Ectodermal cell (in vitro differentiated cells): ENCODE data around the gene BLM.

Source experiments
- H3K27ac ChIP-seq: 2 replicates; pipeline ENCODE4 v1.7.0; 2013; ENCODE audit warnings: mild to moderate bottlenecking, low read depth, low read length; ENCODE audit not compliant: insufficient read depth, poor library complexity, severe bottlenecking
- H3K27me3 ChIP-seq: 2 replicates; pipeline ENCODE4 v1.7.0; 2013; ENCODE audit warnings: mild to moderate bottlenecking, low read length; ENCODE audit not compliant: insufficient read depth, control insufficient read depth, poor library complexity, severe bottlenecking
- H3K36me3 ChIP-seq: one replicate; pipeline ENCODE4 v1.7.0; 2013; ENCODE audit warnings: low read length; ENCODE audit not compliant: control insufficient read depth, insufficient read depth
- H3K4me1 ChIP-seq: one replicate; pipeline ENCODE4 v1.7.0; 2013; ENCODE audit warnings: low read length; ENCODE audit not compliant: control insufficient read depth, insufficient read depth
- H3K4me3 ChIP-seq: 2 replicates; pipeline ENCODE4 v1.7.0; 2013; ENCODE audit warnings: low read depth, low read length, control low read depth; ENCODE audit not compliant: insufficient read depth
- H3K9me3 ChIP-seq: 2 replicates; pipeline ENCODE4 v1.7.0; 2013; ENCODE audit warnings: mild to moderate bottlenecking, low read length, moderate library complexity; ENCODE audit not compliant: control insufficient read depth
- WGBS, 2 experiments: methylation state at CpG; one replicate each; pipeline ENCODE4 v1.1.7; 2013; ENCODE audit warnings: missing lambda C conversion rate in 2 of 2; 5-methylcytosine and 5-hydroxymethylcytosine counted together

The BLM gene

DNA sequence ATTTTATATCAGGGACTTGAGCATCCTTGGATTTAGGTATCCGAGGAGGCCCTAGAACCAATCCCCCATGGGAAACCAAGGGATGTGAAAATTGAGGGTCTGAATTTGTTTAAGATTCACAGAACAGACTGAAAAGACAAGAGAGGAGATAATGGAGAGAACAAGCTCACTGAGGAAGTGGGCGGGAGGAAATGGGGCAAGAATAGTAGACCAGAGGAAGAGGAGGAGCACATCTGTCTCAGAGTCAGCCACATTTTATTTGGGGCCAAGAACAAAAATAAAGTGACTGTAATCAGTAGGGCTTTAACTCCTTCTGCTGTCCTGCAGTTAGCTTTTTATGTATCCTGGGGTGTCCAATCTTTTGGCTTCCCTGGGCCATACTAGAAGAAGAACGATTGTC lies 63.8 kb downstream of the BLM start:
- no peak overlapping the region for H3K27ac ChIP-seq

GRCh38 chr15:90782442-90782841 lies 65.3 kb downstream of the BLM start:
- Histone ChIP-seq H3K4me1 (no peaks in the 10 kb centered on the region), H3K36me3 (peaks cover 16% of the 10 kb centered on the region), H3K27me3 (no peaks in the 10 kb centered on the region), H3K27ac (no peak overlapping the region), H3K4me3 (no peak overlapping the region), H3K9me3 (no peaks in the 10 kb centered on the region)
- 57 to 91% methylated on average over 1 to 2 of the region's 2 CpGs for WGBS, 2 experiments

More for the DNA sequence above, 63.8 kb downstream of the BLM start:
- Histone ChIP-seq H3K4me3 (no peak overlapping the region), H3K36me3 (peaks cover 12% of the 10 kb centered on the region), H3K9me3 (no peaks in the 10 kb centered on the region), H3K4me1 (no peaks in the 10 kb centered on the region), H3K27me3 (no peaks in the 10 kb centered on the region)
- 93 to 95% methylated on average over 3 of the region's 3 CpGs for WGBS, 2 experiments

DNA sequence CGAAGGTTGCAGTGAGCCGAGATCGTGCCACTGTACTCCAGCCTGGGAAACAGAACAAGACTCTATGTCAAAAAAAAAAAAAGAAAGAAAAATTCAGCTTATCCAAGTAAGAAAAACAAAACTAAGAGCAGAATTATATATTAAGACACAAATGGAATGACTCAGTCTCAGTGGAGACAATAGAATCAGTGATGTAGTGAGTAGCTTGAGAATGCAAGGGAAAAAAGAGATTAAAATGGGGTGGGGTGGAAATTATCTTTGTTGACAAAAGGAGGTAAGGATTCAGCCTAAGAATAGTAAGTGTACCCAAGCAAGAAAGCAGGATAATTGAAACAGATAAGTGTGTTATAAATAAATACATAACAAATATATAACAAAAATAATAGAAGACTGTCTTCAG lies 70.7 kb downstream of the BLM start:
- Histone ChIP-seq H3K36me3 (peaks cover 28% of the 10 kb centered on the region), H3K4me1 (no peaks in the 10 kb centered on the region), H3K27ac (no peak overlapping the region), H3K27me3 (no peaks in the 10 kb centered on the region), H3K9me3 (no peaks in the 10 kb centered on the region), H3K4me3 (no peak overlapping the region)
- WGBS, 2 experiments, result 96 to 100% methylated on average over 3 of the region's 3 CpGs

GRCh38 chr15:90789462-90789861 lies 72.3 kb downstream of the BLM start:
- H3K27me3 ChIP-seq, result no peaks in the 10 kb centered on the region
- peaks cover 26% of the 10 kb centered on the region for H3K36me3 ChIP-seq
- no peaks in the 10 kb centered on the region for H3K4me1 ChIP-seq
- no peak overlapping the region for H3K27ac ChIP-seq
- 95 to 96% methylated on average over 5 of the region's 5 CpGs for WGBS, 2 experiments
- H3K4me3 ChIP-seq, result no peak overlapping the region
- H3K9me3 ChIP-seq, result no peaks in the 10 kb centered on the region

GRCh38 chr15:90790057-90790456 lies 72.9 kb downstream of the BLM start:
- peaks cover 24% of the 10 kb centered on the region for H3K36me3 ChIP-seq
- 87 to 88% methylated on average over 3 of the region's 3 CpGs for WGBS, 2 experiments

GRCh38 chr15:90790561-90790960 lies 73.4 kb downstream of the BLM start:
- 97% methylated on average over 3 of the region's 4 CpGs for WGBS, 2 experiments

More at GRCh38 chr15:90790057-90790456, 72.9 kb downstream of the BLM start:
- Histone ChIP-seq H3K4me3 (no peak overlapping the region), H3K27me3 (no peaks in the 10 kb centered on the region), H3K9me3 (no peaks in the 10 kb centered on the region), H3K4me1 (no peaks in the 10 kb centered on the region), H3K27ac (no peak overlapping the region)

DNA sequence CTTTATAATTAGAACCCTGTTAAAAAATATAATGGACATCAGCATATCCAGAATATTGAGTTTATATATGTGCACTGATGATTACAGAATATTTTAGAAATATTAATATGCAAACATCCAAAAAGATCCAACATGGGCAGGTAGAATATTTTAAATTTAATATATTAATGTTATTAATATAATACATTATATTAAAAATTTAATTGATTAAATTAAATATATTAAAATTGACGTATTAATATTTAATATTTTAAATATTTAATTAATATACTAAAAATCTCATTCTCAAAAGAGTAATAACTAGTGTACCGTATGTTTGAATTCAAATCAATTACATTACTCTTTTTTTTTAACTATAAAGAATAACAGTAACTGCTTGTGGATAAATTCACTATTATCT lies 77.4 kb downstream of the BLM start:
- Histone ChIP-seq H3K27ac (no peak overlapping the region), H3K27me3 (no peaks in the 10 kb centered on the region), H3K9me3 (no peaks in the 10 kb centered on the region), H3K4me3 (no peak overlapping the region), H3K4me1 (no peaks in the 10 kb centered on the region), H3K36me3 (peaks cover 12% of the 10 kb centered on the region)
- no CpG with 5 or more reads among the region's 2 CpGs for WGBS, 2 experiments

More at GRCh38 chr15:90790561-90790960, 73.4 kb downstream of the BLM start:
- Histone ChIP-seq H3K27ac (no peak overlapping the region), H3K4me3 (no peak overlapping the region), H3K36me3 (peaks cover 24% of the 10 kb centered on the region), H3K9me3 (no peaks in the 10 kb centered on the region), H3K27me3 (no peaks in the 10 kb centered on the region), H3K4me1 (no peaks in the 10 kb centered on the region)

DNA sequence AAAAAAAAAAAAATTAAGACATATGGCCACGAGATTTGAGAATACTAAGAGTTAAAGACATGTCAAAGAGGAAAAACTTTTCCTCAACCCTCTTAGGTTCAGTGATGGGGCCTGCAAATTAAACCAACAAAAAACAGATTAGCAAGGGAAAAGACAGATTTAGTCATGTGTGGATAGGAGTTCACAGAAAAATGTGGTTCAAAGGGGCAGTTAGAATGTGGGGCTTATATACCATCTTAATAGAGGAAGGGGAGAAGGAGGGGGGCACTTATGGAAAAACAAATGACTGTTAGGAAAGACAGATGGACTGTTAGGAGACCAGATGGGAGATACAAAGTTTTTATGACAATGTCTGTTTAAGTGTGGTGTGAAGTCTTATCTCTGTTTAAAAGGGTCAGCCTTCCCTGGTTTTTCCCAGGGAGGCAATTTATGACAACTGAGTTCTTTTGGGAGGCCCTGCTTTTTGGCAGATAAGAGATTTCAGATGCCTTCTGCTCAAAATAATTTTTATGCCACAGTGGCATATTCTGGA lies 82.6 kb downstream of the BLM start:
- Histone ChIP-seq H3K27me3 (no peaks in the 10 kb centered on the region), H3K9me3 (no peaks in the 10 kb centered on the region), H3K4me1 (no peaks in the 10 kb centered on the region), H3K4me3 (no peak overlapping the region), H3K36me3 (peaks cover 12% of the 10 kb centered on the region), H3K27ac (no peak overlapping the region)
- 91% methylated on average over 1 of the region's 1 CpG; no CpG with 5 or more reads in 1 of the 2 experiments for WGBS, 2 experiments

GRCh38 chr15:90801803-90802202 lies 84.7 kb downstream of the BLM start:
- H3K27me3 ChIP-seq, result no peaks in the 10 kb centered on the region
- peaks cover 12% of the 10 kb centered on the region for H3K36me3 ChIP-seq
- WGBS, 2 experiments, result 95 to 98% methylated on average over 8 of the region's 8 CpGs
- no peak overlapping the region for H3K27ac ChIP-seq
- H3K4me3 ChIP-seq, result no peak overlapping the region
- no peaks in the 10 kb centered on the region for H3K9me3 ChIP-seq
- H3K4me1 ChIP-seq, result no peaks in the 10 kb centered on the region

- Histone ChIP-seq H3K36me3 (peaks cover 19% of the 10 kb centered on the region), H3K27me3 (no peaks in the 10 kb centered on the region), H3K27ac (no peak overlapping the region), H3K9me3 (no peaks in the 10 kb centered on the region), H3K4me3 (no peak overlapping the region), H3K4me1 (no peaks in the 10 kb centered on the region)
- WGBS, 2 experiments, result 96 to 97% methylated on average over 8 of the region's 8 CpGs
Measured at GRCh38 chr15:90807074-90807785, 90.1 kb downstream of the BLM start.
